Measurements from ENCODE around the gene GPR161.

Gene GPR161

DNA sequence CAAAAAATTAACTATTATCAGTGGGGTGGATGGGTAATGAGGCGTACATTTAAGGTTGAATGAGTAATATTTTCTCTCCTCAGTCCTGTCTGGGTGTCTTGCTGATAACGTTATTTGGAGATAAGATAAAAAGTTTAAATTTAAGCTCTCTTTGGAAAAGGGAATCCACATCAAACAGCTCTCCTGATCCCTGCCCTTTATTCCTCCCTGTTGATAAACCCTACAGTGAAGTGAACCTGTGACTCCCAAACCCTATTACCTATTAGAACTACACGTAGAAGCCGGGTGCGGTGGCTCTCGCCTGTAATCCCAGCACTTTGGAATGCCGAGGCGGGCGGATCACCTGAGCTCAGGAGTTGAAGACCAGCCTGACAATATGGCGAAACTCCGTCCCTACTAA, 9.9 kb upstream of the GPR161 start:
- no peak overlapping the region for H2AK5ac ChIP-seq (ENCODE audit: low read length)
- H3K9me3 ChIP-seq (ENCODE audit: insufficient read depth, low read depth, low read length): no peaks in the 10 kb centered on the region
- no peaks in the 10 kb centered on the region for H3K79me1 ChIP-seq (ENCODE audit: low read length)
- no peak overlapping the region for H3K23ac ChIP-seq (ENCODE audit: low read length)
- H2BK120ac ChIP-seq (ENCODE audit: insufficient read depth, low read length, poor library complexity): no peak overlapping the region
- no peak overlapping the region for H3K4ac ChIP-seq (ENCODE audit: low read depth, low read length)
- H3K14ac ChIP-seq (ENCODE audit: low read length): no peak overlapping the region
- no peaks in the 10 kb centered on the region for H3K36me3 ChIP-seq (ENCODE audit: control insufficient read depth in 1 of 2, insufficient read depth in 2 of 2, low read length in 2 of 2)
- H4K8ac ChIP-seq (ENCODE audit: low read depth, low read length): no peak overlapping the region
- no peak overlapping the region for H2BK5ac ChIP-seq (ENCODE audit: low read depth, low read length, poor library complexity)
- H3K9ac ChIP-seq (ENCODE audit: low read length): no peak overlapping the region
- no peak overlapping the region for H2BK12ac ChIP-seq (ENCODE audit: low read length)
- no peak overlapping the region for H4K91ac ChIP-seq (ENCODE audit: low read depth, low read length)
- H3K4me3 ChIP-seq (ENCODE audit: low read depth, low read length): no peak overlapping the region
- no peaks in the 10 kb centered on the region for H3K4me1 ChIP-seq (ENCODE audit: control insufficient read depth in 1 of 2, insufficient read depth in 2 of 2, low read length in 2 of 2)
- no peaks in the 10 kb centered on the region for H3K79me2 ChIP-seq (ENCODE audit: control insufficient read depth, insufficient read depth, low read length, poor library complexity)
- no peaks in the 10 kb centered on the region for H3K27me3 ChIP-seq (ENCODE audit: insufficient read depth, low read length)
- H3K4me2 ChIP-seq (ENCODE audit: low read length): no peak overlapping the region
- no peak overlapping the region for H3K27ac ChIP-seq (ENCODE audit: low read depth, low read length)
- no peak overlapping the region for H3K18ac ChIP-seq (ENCODE audit: low read length)
- no peak for DNase-seq
- no peak overlapping the region for H4K12ac ChIP-seq (ENCODE audit: low read depth, low read length)
- WGBS (ENCODE audit: extremely low coverage, insufficient coverage, insufficient read length): no CpG with 5 or more reads among the region's 11 CpGs
- H2AFZ ChIP-seq (ENCODE audit: insufficient read depth, low read length, poor library complexity): no peak overlapping the region

GRCh38 chr1:168146160-168146539, 9.4 kb upstream of the GPR161 start:
- 100% methylated on average over 1 of the region's 5 CpGs for WGBS (ENCODE audit: extremely low coverage, insufficient coverage, insufficient read length)
- Histone ChIP-seq H3K9ac (ENCODE audit: low read length) (no peak overlapping the region), H3K4me3 (ENCODE audit: low read depth, low read length) (no peak overlapping the region)

DNA sequence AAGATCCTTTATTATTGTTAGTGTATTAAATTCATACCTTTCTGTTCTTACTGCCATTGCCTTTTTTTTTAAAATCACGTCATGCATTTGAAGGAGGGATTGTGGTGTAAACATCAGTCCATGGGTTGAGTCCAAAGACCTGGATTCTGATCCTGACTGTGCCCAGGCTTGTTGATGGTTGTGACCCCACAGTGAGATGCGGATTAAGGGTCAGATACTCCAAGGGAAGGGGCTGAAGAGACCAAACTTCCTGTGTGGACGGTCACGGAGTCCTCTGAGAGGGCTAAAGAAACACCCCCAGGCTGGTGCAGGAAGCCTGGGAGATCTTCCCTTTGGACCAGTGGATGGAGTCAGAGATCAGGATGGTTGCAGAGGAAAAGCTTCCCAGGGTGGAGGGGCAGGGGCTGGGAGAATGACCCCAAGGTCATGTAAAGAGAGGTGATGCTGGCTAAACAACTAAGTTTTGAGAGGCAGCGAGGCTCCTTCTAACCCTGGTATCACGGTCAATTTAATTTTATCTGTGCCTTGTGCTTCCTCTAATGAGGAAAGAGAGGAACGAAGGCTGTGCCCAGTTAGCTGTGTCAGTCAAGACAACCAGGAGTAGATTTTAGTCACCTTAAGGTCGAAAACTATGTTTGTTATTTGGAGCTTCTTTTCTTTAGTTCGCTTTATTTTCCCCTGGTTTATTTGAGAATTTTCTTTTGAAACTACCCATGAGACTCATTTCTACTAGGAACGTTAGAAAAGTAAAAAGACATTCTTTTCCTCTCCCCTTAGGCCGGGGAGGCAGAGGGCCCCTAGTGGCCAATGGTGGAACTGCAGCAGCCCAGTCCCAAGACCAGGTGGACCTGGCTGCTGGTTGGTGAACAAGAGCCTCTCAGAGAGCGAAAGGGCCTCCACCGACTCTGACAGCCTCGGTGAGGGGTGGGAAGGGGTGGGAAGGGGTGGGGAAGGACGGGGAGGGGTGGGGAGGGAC, 8.7 kb upstream of the GPR161 start:
- Histone ChIP-seq H2BK12ac (ENCODE audit: low read length) (no peak overlapping the region), H4K12ac (ENCODE audit: low read depth, low read length) (no peak overlapping the region), H3K79me1 (ENCODE audit: low read length) (no peaks in the 10 kb centered on the region), H3K18ac (ENCODE audit: low read length) (no peak overlapping the region), H3K4me2 (ENCODE audit: low read length) (no peak overlapping the region), H3K14ac (ENCODE audit: low read length) (no peak overlapping the region), H3K9ac (ENCODE audit: low read length) (no peak overlapping the region), H3K36me3 (ENCODE audit: control insufficient read depth in 1 of 2, insufficient read depth in 2 of 2, low read length in 2 of 2) (no peaks in the 10 kb centered on the region), H2AK5ac (ENCODE audit: low read length) (no peak overlapping the region), H2BK5ac (ENCODE audit: low read depth, low read length, poor library complexity) (no peak overlapping the region), H4K91ac (ENCODE audit: low read depth, low read length) (no peak overlapping the region), H3K23ac (ENCODE audit: low read length) (no peak overlapping the region), H3K4me3 (ENCODE audit: low read depth, low read length) (no peak overlapping the region), H2BK120ac (ENCODE audit: insufficient read depth, low read length, poor library complexity) (no peak overlapping the region), H3K27ac (ENCODE audit: low read depth, low read length) (no peak overlapping the region), H3K27me3 (ENCODE audit: insufficient read depth, low read length) (no peaks in the 10 kb centered on the region), H3K79me2 (ENCODE audit: control insufficient read depth, insufficient read depth, low read length, poor library complexity) (no peaks in the 10 kb centered on the region), H4K8ac (ENCODE audit: low read depth, low read length) (no peak overlapping the region), H3K4me1 (ENCODE audit: control insufficient read depth in 1 of 2, insufficient read depth in 2 of 2, low read length in 2 of 2) (no peaks in the 10 kb centered on the region), H3K9me3 (ENCODE audit: insufficient read depth, low read depth, low read length) (no peaks in the 10 kb centered on the region), H3K4ac (ENCODE audit: low read depth, low read length) (no peak overlapping the region), H2AFZ (ENCODE audit: insufficient read depth, low read length, poor library complexity) (no peak overlapping the region)
- DNase-seq: peak; percentile 76 to 92
- 92% methylated on average over 1 of the region's 15 CpGs for WGBS (ENCODE audit: extremely low coverage, insufficient coverage, insufficient read length)

More at GRCh38 chr1:168146160-168146539, 9.4 kb upstream of the GPR161 start:
- no peak overlapping the region for H4K8ac ChIP-seq (ENCODE audit: low read depth, low read length)
- no peak overlapping the region for H3K14ac ChIP-seq (ENCODE audit: low read length)
- no peak overlapping the region for H2BK12ac ChIP-seq (ENCODE audit: low read length)
- no peaks in the 10 kb centered on the region for H3K79me1 ChIP-seq (ENCODE audit: low read length)
- H3K79me2 ChIP-seq (ENCODE audit: control insufficient read depth, insufficient read depth, low read length, poor library complexity): no peaks in the 10 kb centered on the region
- no peak overlapping the region for H3K23ac ChIP-seq (ENCODE audit: low read length)
- no peak overlapping the region for H3K4ac ChIP-seq (ENCODE audit: low read depth, low read length)
- H2BK120ac ChIP-seq (ENCODE audit: insufficient read depth, low read length, poor library complexity): no peak overlapping the region
- DNase-seq: no peak
- H3K4me2 ChIP-seq (ENCODE audit: low read length): no peak overlapping the region
- no peak overlapping the region for H4K12ac ChIP-seq (ENCODE audit: low read depth, low read length)
- H3K36me3 ChIP-seq (ENCODE audit: control insufficient read depth in 1 of 2, insufficient read depth in 2 of 2, low read length in 2 of 2): no peaks in the 10 kb centered on the region
- no peaks in the 10 kb centered on the region for H3K9me3 ChIP-seq (ENCODE audit: insufficient read depth, low read depth, low read length)
- H3K27ac ChIP-seq (ENCODE audit: low read depth, low read length): no peak overlapping the region
- H2BK5ac ChIP-seq (ENCODE audit: low read depth, low read length, poor library complexity): no peak overlapping the region
- H3K18ac ChIP-seq (ENCODE audit: low read length): no peak overlapping the region
- no peaks in the 10 kb centered on the region for H3K27me3 ChIP-seq (ENCODE audit: insufficient read depth, low read length)
- no peak overlapping the region for H2AFZ ChIP-seq (ENCODE audit: insufficient read depth, low read length, poor library complexity)
- no peaks in the 10 kb centered on the region for H3K4me1 ChIP-seq (ENCODE audit: control insufficient read depth in 1 of 2, insufficient read depth in 2 of 2, low read length in 2 of 2)
- no peak overlapping the region for H4K91ac ChIP-seq (ENCODE audit: low read depth, low read length)
- no peak overlapping the region for H2AK5ac ChIP-seq (ENCODE audit: low read length)

DNA sequence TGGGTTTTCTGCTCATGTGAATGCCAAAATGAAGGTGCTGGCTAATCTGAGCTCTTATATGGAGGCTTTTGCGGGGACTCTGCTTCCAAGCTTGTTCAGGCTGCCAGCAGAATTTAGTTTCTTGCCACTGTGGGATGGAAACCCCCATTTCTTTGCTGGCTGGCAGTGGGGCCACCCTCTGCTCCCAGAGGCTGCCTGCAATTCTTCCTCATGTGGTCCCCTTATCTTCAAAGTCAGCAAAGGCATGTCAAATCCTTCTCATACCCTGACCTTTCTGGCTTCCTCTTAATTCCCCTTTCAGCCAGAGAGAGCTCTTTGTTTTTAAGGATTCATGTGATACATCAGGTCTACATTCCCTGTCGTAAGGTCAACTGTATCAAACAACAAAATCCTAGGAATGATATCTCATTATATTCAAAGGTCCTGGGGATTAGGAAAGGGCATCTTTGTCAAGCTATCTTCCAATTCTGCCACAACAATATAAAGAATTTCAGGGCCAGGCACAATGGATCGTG, 5.2 kb upstream of the GPR161 start:
- H3K36me3 ChIP-seq (ENCODE audit: control insufficient read depth in 1 of 2, insufficient read depth in 2 of 2, low read length in 2 of 2): no peaks in the 10 kb centered on the region
- no peak overlapping the region for H2BK12ac ChIP-seq (ENCODE audit: low read length)
- no peak overlapping the region for H2AFZ ChIP-seq (ENCODE audit: insufficient read depth, low read length, poor library complexity)
- no peaks in the 10 kb centered on the region for H3K27me3 ChIP-seq (ENCODE audit: insufficient read depth, low read length)
- H2BK5ac ChIP-seq (ENCODE audit: low read depth, low read length, poor library complexity): no peak overlapping the region
- no peak overlapping the region for H4K12ac ChIP-seq (ENCODE audit: low read depth, low read length)
- H3K79me1 ChIP-seq (ENCODE audit: low read length): peaks cover 4% of the 10 kb centered on the region
- H3K4ac ChIP-seq (ENCODE audit: low read depth, low read length): no peak overlapping the region
- no peak overlapping the region for H2AK5ac ChIP-seq (ENCODE audit: low read length)
- no peak overlapping the region for H2BK120ac ChIP-seq (ENCODE audit: insufficient read depth, low read length, poor library complexity)
- no peak overlapping the region for H3K23ac ChIP-seq (ENCODE audit: low read length)
- H3K27ac ChIP-seq (ENCODE audit: low read depth, low read length): no peak overlapping the region
- H3K4me3 ChIP-seq (ENCODE audit: low read depth, low read length): no peak overlapping the region
- H3K79me2 ChIP-seq (ENCODE audit: control insufficient read depth, insufficient read depth, low read length, poor library complexity): peaks cover 3% of the 10 kb centered on the region
- no peak overlapping the region for H4K91ac ChIP-seq (ENCODE audit: low read depth, low read length)
- no peak overlapping the region for H3K4me2 ChIP-seq (ENCODE audit: low read length)
- no peak overlapping the region for H4K8ac ChIP-seq (ENCODE audit: low read depth, low read length)
- no CpG with 5 or more reads among the region's 3 CpGs for WGBS (ENCODE audit: extremely low coverage, insufficient coverage, insufficient read length)
- H3K9ac ChIP-seq (ENCODE audit: low read length): no peak overlapping the region
- DNase-seq: no peak
- H3K14ac ChIP-seq (ENCODE audit: low read length): no peak overlapping the region
- H3K4me1 ChIP-seq (ENCODE audit: control insufficient read depth in 1 of 2, insufficient read depth in 2 of 2, low read length in 2 of 2): no peaks in the 10 kb centered on the region
- no peak overlapping the region for H3K18ac ChIP-seq (ENCODE audit: low read length)
- H3K9me3 ChIP-seq (ENCODE audit: insufficient read depth, low read depth, low read length): peaks cover 2% of the 10 kb centered on the region

Measured in trophoblast cell (in vitro differentiated cells and primary cell).